Glomerular visceral epithelial cell (primary cell): ENCODE results near the gene APPL2.
"Not testable (repeated sequence)": the region's sequence is repeated elsewhere in the genome, so short reads cannot be mapped to it uniquely, and the experiment has no call there.

Experiments used
- DNase-seq: peaks from one replicate; pipeline ENCODE4 v3.0.0-alpha.2; 2016; ENCODE audit errors: extremely low spot score

The APPL2 gene

GRCh38 chr12:105194947-105195346, 41.0 kb downstream of the APPL2 start:
- DNase-seq, result no peak

- no peak for DNase-seq
Observed at GRCh38 chr12:105192624-105193225, 43.2 kb downstream of the APPL2 start.

DNA sequence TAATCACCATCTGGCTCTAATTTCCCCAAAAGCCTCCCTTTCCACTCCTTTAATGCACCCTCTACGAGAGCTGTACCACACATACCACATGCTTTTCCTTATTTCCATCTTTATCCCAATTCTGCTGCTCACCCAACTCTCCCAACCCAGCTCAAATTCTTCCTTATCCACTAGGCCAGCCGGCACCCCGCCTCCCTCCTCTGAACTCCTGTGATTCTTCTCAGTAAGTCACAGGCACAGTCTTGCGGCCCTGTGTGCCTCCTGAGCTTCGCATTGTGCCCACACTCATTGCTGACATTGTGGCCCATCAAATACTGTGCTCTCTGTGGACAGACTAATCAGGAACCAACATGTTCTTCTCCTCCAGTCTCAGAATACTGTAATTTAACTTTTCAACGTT, 45.4 kb downstream of the APPL2 start:
- DNase-seq, result no peak

- no peak for DNase-seq
Observed at GRCh38 chr12:105189293-105189692, 46.7 kb downstream of the APPL2 start.

DNA sequence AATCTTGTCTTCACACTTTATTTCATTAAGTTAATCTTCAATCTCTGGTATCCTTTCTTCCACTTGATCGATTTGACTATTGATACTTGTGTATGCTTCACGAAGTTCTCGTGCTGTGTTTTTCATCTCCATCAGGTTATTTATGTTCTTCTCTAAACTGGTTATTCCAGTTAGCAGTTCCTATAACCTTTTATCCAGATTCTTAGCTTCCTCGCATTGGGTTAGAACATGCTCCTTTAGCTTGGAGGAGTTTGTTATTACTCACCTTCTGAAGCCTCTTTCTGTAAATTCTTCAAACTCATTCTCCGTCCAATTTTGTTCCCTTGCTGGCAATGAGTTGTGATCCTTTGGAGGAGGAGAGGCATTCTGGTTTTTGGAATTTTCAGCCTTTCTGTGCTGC, 52.0 kb downstream of the APPL2 start:
- not testable (repeated sequence) for DNase-seq

- not testable (repeated sequence) for DNase-seq
Observed at GRCh38 chr12:105183406-105183805, 52.6 kb downstream of the APPL2 start.

GRCh38 chr12:105179114-105179513, 56.9 kb downstream of the APPL2 start:
- DNase-seq, result not testable (repeated sequence)

- no peak for DNase-seq
Observed at GRCh38 chr12:105177208-105177607, 58.8 kb downstream of the APPL2 start.

- no peak for DNase-seq
Observed at GRCh38 chr12:105175397-105175990, 60.5 kb downstream of the APPL2 start.

DNA sequence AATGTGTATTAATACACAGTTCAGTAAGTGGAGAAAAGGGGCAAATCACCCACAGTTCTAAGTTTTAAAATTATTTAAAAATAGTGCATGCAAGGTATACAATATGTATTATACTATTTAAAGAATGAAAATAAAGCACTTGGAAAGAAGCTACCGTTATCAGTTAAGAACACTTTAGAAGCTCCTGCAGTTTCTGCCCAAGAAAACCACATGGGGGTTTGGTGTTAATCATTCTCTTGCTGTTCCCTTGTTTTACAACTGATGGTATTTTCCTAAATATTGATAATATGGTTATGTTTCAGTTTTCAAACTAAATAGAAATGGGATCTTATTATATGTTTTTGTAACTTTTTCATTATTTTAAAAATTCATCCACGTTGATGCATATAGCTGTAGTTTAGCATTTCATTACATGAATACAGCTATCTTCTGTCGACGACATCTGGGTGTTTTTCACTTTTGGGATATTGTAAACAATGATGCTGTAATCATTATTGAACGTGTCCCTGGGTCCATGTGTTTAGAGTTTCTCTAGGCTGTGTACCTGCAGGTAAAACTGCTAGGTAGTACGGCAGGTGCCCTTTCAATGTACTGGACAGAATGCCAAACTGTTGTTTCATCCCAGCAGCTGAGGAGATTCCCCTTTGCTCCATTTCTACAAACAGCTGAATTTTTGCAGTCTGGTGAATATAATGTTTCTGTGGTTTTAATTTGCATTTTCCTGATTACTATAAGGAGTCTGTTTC, 64.1 kb downstream of the APPL2 start:
- no peak for DNase-seq

GRCh38 chr12:105170139-105170538, 65.8 kb downstream of the APPL2 start:
- DNase-seq, result no peak

DNA sequence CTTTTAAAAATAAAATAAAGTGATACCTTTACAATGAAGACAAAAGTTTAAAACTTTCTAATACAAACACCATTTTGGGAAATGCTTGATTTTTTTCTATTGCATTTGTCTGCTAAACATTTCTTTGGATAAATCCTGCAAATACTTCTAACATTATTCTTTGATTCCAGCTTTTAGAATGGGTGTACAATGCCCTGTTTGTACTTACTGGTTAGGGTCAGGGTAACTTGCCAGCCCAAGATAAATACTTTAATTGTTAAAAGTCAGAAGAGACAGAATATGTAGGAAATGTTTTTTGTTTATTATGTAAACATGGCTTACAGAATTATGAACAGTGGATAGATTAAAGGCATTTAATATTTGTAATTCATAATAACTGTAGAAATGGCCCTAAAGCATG, 68.0 kb downstream of the APPL2 start:
- no peak for DNase-seq

DNA sequence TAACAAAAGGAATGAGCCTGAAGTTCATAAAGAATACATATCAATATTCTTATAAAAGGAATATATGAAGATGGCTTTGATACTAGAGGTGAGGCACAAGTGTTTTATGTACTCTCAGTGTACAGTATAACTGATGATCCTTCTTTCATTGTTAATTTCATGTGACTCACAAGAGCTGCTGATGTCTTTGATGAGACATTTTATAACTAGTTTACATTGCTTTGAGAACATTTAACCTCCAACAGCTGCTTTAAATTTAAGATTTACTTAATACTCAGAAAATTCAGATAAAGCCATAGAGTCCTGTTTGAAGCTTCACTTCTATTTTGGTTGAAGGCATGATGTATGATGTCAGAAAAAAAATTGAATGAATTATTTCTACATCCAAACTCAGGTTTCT, 68.6 kb downstream of the APPL2 start:
- DNase-seq, result no peak

DNA sequence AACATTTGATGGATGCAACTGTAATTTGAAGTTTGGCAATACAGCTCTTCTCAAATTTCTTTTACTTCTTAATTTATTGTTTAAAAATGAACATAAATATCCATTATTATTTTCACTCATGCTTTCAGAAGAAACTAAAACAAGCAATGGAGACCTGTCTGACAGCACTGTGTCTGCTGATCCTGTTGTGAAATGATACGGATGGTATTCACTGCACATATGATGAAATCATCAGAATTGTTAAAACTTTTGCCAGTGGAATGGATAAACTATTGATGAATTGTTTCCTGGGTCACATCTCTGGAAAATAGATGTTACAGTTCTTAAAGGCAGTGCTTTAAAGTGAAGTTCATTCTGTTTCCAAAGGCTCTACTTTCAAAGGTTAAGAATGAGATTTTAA, 69.2 kb downstream of the APPL2 start:
- no peak for DNase-seq

GRCh38 chr12:105164068-105164467, 71.9 kb downstream of the APPL2 start:
- no peak for DNase-seq

DNA sequence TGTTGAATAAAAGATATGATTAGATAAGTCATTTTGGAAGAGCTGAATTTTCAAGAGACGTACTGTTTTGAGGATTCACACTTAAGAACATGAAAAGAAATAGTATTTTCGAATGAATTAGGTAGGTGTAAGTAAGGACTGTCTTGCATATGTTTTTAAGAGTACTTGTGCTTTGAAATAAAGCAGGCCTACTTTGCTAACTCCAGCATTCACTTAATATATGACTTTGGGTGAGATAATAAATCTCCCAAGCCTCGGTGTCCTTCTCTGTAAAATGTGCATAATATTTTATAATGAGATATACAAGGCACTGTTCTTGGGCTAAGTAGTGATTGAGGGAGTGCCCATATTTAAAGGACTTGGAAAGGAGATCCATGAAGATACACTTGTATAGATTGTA, 73.8 kb downstream of the APPL2 start:
- no peak for DNase-seq

DNA sequence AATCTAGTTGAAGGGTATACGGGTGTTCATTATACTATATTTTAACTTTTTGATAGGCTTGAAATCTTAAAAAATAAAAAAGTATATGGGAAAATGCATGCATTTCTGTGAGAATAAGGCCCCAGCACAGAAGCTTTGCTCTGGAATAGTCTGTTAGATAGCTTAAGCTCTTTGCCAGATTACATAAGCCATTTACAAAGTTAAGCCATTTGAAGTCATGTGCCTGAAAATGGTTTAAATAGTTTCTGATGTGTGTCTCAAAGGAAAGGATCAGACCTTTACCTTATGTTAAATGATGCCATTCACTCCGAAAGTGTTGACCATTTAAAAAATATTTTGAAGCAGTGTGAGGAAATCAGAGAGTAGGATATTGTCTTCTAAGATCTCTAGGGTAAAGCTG, 77.1 kb downstream of the APPL2 start:
- DNase-seq, result no peak

DNA sequence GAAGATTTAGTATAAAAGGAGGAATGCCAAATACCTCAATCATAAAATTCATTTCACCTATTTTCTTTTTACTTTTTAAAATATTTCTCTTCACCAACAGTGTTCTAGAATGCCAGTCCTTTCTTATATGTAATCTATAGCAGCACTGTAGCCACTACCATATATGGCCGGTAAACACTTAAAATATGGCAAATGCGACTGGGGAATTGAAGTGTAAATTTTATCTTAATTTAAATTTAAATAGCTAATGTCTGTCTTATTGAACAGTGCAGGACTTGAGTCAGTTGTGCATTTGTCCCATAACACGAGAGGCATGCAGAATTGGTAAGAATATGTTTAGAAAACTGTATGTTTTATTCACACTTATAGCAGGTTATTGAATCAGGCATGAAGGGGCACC, 78.4 kb downstream of the APPL2 start:
- no peak for DNase-seq

DNA sequence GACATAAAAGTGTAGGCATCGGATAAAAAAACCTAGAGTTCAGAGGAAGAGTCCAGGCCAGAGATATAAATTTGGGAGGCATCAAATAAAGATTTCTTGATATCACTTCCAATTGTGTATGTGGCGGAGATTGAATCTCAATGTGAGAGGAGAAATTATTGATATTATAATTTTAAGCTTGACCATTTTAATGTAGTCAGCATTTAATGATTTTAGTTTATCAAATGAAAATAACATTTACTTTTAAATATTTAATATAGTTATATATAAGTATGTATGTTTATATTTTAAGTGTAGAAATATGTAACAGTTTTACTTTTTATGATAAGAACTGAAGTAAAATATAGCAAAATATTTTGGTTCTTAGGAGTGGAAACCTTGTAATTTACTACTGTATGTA, 79.7 kb downstream of the APPL2 start:
- no peak for DNase-seq

DNA sequence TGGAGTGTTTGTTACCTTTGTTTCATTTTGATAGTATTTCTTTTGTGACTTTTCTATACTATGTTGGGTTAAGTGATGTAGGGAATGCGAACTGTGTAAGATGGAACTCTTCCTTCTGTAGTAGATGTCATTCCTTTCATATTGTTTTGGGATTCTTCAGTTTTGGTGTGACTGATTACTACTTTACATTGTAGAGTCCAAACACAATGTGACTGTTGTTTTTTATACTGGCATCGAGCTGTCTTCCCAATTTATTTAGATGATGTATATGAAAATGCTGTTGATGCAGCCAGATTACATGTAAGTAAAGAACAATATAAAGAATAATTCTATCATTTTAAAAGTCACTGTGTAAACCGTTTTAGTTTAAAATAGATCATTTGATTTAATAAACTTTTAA, 93.7 kb downstream of the APPL2 start:
- no peak for DNase-seq

- DNase-seq, result no peak
Observed at GRCh38 chr12:105141320-105141922, 94.6 kb downstream of the APPL2 start.

- no peak for DNase-seq
Observed at GRCh38 chr12:105138248-105138647, 97.7 kb downstream of the APPL2 start.
